GM12801 (cell line): ENCODE measurements around the gene GNB3.

ENCODE experiments used
- TF ChIP-seq, protein P1 (sequence below): IDR thresholded peaks from one replicate; pipeline ENCODE4 v1.5.1; 2011; ENCODE audit warnings: control low read depth; ENCODE audit not compliant: insufficient read length; ENCODE audit errors: extremely low read depth

The GNB3 gene

GRCh38 chr12:6834254-6834653, 6.5 kb upstream of the GNB3 start:
- TF ChIP-seq, protein P1, sequence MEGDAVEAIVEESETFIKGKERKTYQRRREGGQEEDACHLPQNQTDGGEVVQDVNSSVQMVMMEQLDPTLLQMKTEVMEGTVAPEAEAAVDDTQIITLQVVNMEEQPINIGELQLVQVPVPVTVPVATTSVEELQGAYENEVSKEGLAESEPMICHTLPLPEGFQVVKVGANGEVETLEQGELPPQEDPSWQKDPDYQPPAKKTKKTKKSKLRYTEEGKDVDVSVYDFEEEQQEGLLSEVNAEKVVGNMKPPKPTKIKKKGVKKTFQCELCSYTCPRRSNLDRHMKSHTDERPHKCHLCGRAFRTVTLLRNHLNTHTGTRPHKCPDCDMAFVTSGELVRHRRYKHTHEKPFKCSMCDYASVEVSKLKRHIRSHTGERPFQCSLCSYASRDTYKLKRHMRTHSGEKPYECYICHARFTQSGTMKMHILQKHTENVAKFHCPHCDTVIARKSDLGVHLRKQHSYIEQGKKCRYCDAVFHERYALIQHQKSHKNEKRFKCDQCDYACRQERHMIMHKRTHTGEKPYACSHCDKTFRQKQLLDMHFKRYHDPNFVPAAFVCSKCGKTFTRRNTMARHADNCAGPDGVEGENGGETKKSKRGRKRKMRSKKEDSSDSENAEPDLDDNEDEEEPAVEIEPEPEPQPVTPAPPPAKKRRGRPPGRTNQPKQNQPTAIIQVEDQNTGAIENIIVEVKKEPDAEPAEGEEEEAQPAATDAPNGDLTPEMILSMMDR = no peak

DNA sequence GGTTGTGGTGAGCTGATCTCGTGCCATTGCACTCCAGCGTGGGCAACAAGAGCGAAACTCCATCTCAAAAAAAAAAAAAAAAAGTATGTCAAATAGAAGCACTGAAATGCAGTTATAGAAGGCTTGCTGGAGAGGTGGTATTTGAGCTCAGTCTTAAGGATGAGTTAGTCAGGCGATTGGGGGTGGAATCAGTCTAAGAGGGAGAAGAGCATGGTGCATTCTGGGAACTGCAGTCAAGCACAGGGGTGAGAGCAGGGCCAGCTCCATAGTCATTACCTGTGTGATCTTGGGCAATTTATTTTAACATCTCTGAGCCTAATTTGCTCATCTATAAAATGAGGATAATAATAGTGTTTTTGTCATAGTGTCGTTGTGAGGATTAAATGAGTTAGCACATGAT, 5.9 kb upstream of the GNB3 start:
- TF ChIP-seq, protein P1 = no peak

DNA sequence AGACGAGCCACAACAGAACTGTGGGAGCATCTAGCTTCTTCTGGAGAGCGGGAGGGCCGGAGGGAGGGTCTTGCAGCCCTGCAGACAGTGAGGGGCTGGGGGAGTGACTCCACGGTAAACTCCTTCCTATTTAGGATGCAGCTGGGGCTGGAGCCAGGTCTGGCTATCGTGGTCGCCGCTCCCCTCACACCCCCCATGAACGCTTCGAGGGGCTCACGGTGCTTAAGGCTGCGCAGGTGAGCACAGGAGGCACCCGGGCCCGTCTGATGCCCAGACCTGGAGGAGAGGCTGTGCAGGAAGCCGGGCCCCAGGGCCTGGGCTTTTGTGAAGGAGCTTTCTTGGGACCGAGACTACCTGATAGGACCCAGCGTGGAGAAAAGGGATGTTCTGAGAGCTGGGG, 3.9 kb upstream of the GNB3 start:
- TF ChIP-seq, protein P1 = no peak

DNA sequence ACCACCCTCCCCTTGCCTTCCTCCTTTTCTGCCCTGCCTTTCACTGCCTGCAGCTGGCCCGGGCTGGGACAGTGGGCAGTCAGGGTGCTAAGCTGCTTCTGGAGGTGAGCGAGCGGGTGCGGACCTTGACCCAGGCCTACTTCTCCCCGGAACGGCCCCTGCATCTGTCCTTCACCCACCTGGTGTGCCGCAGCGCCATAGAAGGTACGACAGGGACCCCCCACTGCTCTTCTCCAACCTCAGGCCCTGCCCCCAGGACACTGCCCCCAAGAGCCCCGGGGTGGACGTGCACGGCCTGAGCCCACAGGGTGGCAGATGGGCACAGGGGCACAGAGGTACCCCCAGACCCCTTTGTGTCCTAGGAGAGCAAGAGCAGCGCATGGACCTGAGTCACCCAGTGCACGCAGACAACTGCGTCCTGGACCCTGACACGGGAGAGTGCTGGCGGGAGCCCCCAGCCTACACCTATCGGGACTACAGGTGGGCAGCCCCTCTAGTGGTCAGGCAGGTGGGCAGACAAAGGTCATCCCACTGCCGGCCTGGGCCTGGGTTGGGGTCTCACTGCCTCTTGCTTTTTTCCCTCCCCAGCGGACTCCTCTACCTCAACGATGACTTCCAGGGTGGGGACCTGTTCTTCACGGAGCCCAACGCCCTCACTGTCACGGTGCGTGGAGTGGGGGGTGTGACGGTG, 3.2 kb upstream of the GNB3 start:
- TF ChIP-seq, protein P1 = no peak

DNA sequence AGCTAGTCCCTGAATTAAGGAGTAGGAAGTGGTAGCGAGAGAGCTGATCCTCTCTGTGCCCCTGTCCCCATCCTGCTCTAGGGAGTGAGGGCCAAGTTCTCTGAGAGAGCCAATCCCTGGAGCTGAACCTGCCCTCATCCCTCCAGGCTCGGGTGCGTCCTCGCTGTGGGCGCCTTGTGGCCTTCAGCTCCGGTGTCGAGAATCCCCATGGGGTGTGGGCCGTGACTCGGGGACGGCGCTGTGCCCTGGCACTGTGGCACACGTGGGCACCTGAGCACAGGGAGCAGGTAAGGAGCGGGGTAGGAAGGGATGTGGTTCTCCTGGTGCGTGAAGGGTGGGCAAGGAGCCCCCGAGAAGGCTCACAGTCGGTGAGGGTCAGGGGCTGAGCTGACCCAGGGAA, 1.9 kb upstream of the GNB3 start:
- TF ChIP-seq, protein P1 = no peak

DNA sequence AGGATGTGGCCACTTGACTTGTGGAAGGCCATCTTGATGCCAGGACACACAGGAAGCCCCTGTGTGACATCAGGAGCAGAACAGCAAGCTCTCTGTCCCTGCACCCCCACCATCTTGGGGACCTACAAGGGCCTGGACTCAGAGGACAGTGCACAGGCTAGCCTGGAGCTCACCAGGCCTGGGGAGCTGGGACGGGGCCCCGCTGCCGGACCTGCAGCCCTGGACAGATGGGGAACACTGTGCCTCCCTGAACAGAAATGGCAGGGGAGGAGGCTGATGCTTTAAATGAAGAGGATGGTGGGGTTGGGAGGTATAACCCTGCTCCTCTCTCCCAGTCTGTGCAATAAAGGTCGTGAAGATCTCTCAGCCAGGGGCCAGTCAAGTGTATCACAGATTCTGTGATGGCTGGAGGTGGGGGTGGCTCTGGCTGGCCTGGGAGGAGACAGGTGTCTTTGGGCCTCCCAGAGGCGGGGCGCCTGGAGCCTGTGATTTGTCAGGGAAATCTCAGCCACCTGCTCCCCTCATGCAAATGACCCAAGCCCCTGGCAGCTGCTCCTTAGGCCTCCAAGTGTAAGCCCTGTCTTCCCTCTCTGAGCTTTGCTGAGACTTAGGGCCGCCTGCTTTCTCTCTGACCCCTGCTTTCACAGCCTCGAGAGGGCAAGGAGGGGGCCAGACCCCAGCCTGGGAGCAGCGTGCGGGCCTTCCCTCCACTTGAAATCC, 1.1 kb upstream of the GNB3 start:
- TF ChIP-seq, protein P1 = no peak

DNA sequence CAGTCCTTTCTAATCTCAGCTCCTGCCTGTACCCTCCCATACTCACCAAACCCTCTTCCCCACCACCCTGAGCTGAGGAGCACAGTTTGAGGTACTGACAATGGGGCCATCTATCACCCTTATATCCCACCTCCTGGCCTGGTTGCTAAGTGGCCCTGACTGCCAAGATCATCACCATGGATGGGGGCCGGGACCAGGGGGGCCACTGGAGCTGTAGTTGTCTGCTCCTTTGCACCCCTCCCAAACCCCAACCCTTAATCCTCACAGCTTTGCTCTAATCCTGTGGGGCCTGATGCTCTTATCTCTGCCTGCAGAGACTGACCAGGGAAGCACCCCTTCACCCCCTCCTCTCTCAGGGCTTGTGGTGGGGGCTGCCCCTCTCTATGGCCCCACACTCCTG, 395 bp upstream of the GNB3 start:
- TF ChIP-seq, protein P1 = no peak
